Lower leg skin (tissue), 3 donors: ENCODE data around the gene HSD17B12.

Experiments used
- CTCF ChIP-seq, 3 donors: fragments of 450-650 bp; IDR thresholded peaks; one replicate each; pipeline ENCODE4 v1.5.1; 2016; ENCODE audit warnings: antibody characterized with exemption in 3 of 3, mild to moderate bottlenecking in 3 of 3, moderate library complexity in 2 of 3
- POLR2A ChIP-seq, 2 donors: fragments of 450-650 bp; IDR thresholded peaks; one replicate each; pipeline ENCODE4 v1.6.1; 2016 to 2017; ENCODE audit warnings: antibody characterized with exemption in 2 of 2, mild to moderate bottlenecking in 1 of 2, moderate library complexity in 1 of 2

GRCh38 chr11:43895601-43896000 is 215.1 kb downstream of the HSD17B12 start:
- no peak for TF ChIP-seq CTCF (IDR thresholded peaks at IDR 0.05)
- no peak for TF ChIP-seq POLR2A (IDR thresholded peaks at IDR 0.05)
